Lung (tissue), 12 donors: ENCODE data around the gene PDE9A. TPM values are rescaled to one million over a fixed set of nuclear protein-coding genes. Genes with fewer than 3 reads are reported as not detected.

Experiments
- ATAC-seq: fragments of 200-7000 bp; cut with Tn5 transposase; one replicate; pipeline ENCODE4 v1.9.1; 2020; ENCODE audit warnings: moderate number of reproducible peaks; ENCODE audit not compliant: insufficient read depth, low FRiP score
- DNase-seq, 3 donors: peaks; one replicate each; pipeline ENCODE4 v3.0.0-alpha.2; 2013 to 2017
- H3K27ac ChIP-seq, 2 donors: one replicate each; pipeline ENCODE4 v1.5.1; 2013; ENCODE audit warnings: mild to moderate bottlenecking in 2 of 2, moderate library complexity in 2 of 2, control low read depth in 1 of 2, inconsistent platforms in 1 of 2, low read depth in 1 of 2, low read length in 1 of 2
- H3K27me3 ChIP-seq, 3 donors: one replicate each; pipeline ENCODE4 v1.5.1; 2013; ENCODE audit warnings: low read length in 2 of 3; ENCODE audit not compliant: control insufficient read depth in 3 of 3, insufficient read depth in 3 of 3
- H3K36me3 ChIP-seq, 4 donors: one replicate each; pipeline ENCODE4 v1.5.1; 2013; ENCODE audit warnings: low read length in 4 of 4, mild to moderate bottlenecking in 1 of 4, moderate library complexity in 1 of 4; ENCODE audit not compliant: control insufficient read depth in 4 of 4, insufficient read depth in 4 of 4
- H3K4me1 ChIP-seq, 5 donors: one replicate each; pipeline ENCODE4 v1.5.1; 2013; ENCODE audit warnings: low read length in 5 of 5, mild to moderate bottlenecking in 2 of 5, moderate library complexity in 1 of 5; ENCODE audit not compliant: control insufficient read depth in 5 of 5, insufficient read depth in 5 of 5
- H3K4me3 ChIP-seq: one replicate; pipeline ENCODE4 v1.5.1; 2013; ENCODE audit warnings: mild to moderate bottlenecking, control low read depth, moderate library complexity
- H3K9ac ChIP-seq, 2 donors: one replicate each; pipeline ENCODE4 v1.5.1; 2013; ENCODE audit warnings: low read length in 2 of 2, control low read depth in 1 of 2; ENCODE audit not compliant: insufficient read depth in 1 of 2
- H3K9me3 ChIP-seq, 4 donors: one replicate each; pipeline ENCODE4 v1.5.1; 2013; ENCODE audit warnings: low read length in 3 of 4, mild to moderate bottlenecking in 1 of 4, moderate library complexity in 1 of 4; ENCODE audit not compliant: control insufficient read depth in 4 of 4, insufficient read depth in 3 of 4
- WGBS, 2 donors: extraction: QIAGEN DNeasy Blood & Tissue Kit; methylation state at CpG; one replicate each; pipeline ENCODE4 v1.1.7; 2013; 5-methylcytosine and 5-hydroxymethylcytosine counted together
- polyA plus RNA-seq, 2 donors: library from polyadenylated mRNA; stranded (reverse); fragments of 200-250 nt; gene quantifications; one replicate each; pipeline ENCODE4 v1.2.1, GENCODE V29; 2013
- total RNA-seq, 2 donors: library from RNA; depleted of rRNA in 1 of 2; stranded (reverse); fragments of >200 nt in 1 of 2; gene quantifications; one replicate each; pipeline ENCODE4 v1.2.1, GENCODE V29; 2014 to 2021
- TF ChIP-seq, protein P1 (sequence below): IDR thresholded peaks from 2 replicates; pipeline ENCODE4 v1.5.1; 2012; ENCODE audit warnings: mild to moderate bottlenecking; ENCODE audit errors: control extremely low read depth, extremely low read depth
- donor health status: control.
- donor health status: control.
- donor health status: Bipolar disorder and iron deficiency.
- donor health status: healthy.
- donor health status: DM: yes; HTN: yes; CAD: no.

The PDE9A gene
- total and polyA plus RNA-seq, 4 donors: 5.3 to 17.0 (median 6.9) TPM

DNA sequence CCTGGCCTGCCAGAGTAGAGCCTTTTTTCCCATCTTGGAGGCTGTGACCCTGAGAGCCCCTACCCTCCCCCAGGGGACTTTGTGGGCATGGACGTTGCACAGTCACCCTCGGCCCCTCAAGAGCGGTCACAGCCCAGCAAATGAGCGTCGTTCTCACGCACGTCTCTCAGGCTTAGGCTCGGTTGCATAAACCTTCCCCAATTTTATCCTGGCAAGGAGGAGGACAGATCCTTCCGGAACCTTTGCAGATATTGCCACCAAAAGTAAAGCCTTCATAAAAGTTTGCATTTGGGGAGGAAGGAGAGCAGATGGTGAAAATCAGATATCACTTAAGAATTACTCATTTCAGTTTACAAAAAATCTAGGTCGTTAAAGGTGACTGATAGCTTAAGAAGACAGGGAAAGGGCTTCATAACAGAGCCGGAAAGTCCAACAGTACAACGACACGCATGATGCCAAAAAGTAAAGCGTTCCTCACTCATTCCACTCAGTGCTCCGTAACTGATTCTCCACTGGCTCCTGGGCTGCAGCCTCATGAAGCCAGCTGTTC is 29.3 kb downstream of the PDE9A start:
- no peak for ATAC-seq
- peak in 2 of 3 donors; percentile 50 to 73 for DNase-seq
- 82 to 88% methylated on average over 15 of the region's 15 CpGs for WGBS, 2 donors
- Histone ChIP-seq H3K9me3 (peaks cover 0 to 3% (median 0%) of the 10 kb centered on the region in 4 donors), H3K27me3 (no peaks in the 10 kb centered on the region), H3K4me1 (peaks cover 0 to 39% (median 4%) of the 10 kb centered on the region in 5 donors), H3K36me3 (peaks cover 0 to 4% (median 2%) of the 10 kb centered on the region in 4 donors), H3K4me3 (no peak overlapping the region), H3K27ac (no peak overlapping the region), H3K9ac (no peak overlapping the region)
- TF ChIP-seq, protein P1, sequence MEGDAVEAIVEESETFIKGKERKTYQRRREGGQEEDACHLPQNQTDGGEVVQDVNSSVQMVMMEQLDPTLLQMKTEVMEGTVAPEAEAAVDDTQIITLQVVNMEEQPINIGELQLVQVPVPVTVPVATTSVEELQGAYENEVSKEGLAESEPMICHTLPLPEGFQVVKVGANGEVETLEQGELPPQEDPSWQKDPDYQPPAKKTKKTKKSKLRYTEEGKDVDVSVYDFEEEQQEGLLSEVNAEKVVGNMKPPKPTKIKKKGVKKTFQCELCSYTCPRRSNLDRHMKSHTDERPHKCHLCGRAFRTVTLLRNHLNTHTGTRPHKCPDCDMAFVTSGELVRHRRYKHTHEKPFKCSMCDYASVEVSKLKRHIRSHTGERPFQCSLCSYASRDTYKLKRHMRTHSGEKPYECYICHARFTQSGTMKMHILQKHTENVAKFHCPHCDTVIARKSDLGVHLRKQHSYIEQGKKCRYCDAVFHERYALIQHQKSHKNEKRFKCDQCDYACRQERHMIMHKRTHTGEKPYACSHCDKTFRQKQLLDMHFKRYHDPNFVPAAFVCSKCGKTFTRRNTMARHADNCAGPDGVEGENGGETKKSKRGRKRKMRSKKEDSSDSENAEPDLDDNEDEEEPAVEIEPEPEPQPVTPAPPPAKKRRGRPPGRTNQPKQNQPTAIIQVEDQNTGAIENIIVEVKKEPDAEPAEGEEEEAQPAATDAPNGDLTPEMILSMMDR: no peak

DNA sequence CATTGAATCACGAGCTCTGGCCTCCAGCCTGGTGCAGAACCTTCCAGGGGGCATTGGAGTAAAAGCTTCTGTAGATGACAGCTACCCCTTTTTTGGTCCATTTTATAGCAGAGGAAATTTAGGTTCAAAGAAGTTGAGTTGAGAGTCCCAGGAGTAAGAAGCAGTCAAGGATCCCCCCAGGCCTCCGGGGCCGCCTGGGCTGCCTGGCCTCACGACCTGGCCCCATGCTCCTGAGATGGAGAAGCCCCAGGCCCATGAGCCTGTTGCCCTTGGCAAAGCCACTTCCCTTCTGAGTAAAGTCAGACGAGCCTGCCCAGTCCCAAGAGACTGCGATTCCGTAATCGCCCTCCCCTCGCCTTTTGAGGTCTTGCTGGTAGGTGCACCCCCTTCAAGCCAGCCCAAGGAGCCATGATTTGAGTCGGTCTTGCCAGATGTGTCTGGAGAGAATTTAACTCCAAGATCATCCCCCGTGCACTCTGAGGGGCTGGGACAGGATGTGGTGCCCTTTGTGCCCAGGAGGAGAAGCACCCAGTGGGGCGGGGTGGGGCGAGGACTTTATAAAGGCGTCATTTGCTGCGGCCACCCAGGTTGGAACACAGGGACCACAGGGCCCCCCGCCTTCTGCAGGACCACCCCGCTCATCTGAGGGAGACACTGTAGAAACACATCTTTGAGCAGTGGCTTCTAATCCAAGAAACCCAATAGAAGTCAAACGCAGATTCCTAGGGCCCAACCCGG is 30.1 kb downstream of the PDE9A start:
- Histone ChIP-seq H3K27me3 (no peaks in the 10 kb centered on the region), H3K9me3 (peaks cover 0 to 2% (median 0%) of the 10 kb centered on the region in 4 donors), H3K4me3 (no peak overlapping the region), H3K27ac (no peak overlapping the region), H3K36me3 (peaks cover 0 to 8% (median 2%) of the 10 kb centered on the region in 4 donors), H3K9ac (no peak overlapping the region), H3K4me1 (peaks cover 0 to 31% (median 4%) of the 10 kb centered on the region in 5 donors)
- TF ChIP-seq, protein P1: no peak
- ATAC-seq (no peak), DNase-seq (no peak)
- 74 to 87% methylated on average over 19 of the region's 19 CpGs for WGBS, 2 donors

DNA sequence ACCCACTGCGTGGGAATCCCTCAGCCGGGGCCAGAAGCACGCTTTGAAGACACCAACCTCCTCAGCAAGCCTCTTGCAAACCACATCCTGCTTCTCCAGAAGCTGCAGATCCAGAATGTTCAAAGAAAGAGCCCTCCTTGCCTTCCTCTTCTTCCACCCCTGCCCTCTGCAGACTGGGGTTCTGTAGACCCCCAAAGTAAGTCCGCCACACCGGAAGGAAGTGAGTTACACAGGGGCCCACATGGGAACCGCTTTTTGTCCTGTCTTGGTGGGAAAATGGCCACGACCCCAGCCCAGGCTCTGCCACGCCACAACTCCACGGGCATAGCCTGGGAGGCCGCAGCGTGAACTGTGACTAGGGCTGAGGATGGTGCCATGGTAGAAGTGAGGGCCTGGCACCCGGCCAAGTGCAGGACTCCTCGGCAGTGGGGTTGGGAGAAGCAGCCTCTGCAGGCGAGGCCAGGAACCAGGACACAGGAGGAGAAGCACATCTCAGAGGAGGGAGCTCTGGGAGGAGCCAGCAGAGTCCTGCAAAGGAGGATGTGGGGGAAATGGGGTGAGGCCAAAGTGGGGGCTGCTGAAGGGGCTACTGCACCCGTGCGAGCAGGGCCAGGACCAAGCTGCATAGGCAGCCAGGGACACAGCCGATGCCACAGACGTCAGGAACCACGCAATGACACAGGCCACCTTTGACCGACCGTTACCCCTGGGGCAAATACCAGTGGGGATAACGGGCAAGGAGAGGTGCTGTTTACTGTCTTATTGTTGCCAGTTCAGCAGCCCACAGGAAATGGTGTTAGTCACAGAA is 30.9 kb downstream of the PDE9A start:
- Histone ChIP-seq H3K27ac (no peak overlapping the region), H3K9me3 (no peaks in the 10 kb centered on the region), H3K4me1 (peaks cover 0 to 29% (median 4%) of the 10 kb centered on the region in 5 donors), H3K36me3 (peaks cover 0 to 11% (median 2%) of the 10 kb centered on the region in 4 donors), H3K27me3 (no peaks in the 10 kb centered on the region), H3K4me3 (no peak overlapping the region), H3K9ac (no peak overlapping the region)
- WGBS, 2 donors: 41 to 54% methylated on average over 22 of the region's 22 CpGs
- DNase-seq: no peak
- TF ChIP-seq, protein P1: no peak
- no peak for ATAC-seq
